GM18507 (cell line): ENCODE data around the gene NDUFAF8.

ENCODE experiments used
- DNase-seq: peaks from one replicate; pipeline ENCODE4 v3.0.0; 2011; ENCODE audit warnings: low read depth; ENCODE audit not compliant: insufficient read length; ENCODE audit errors: extremely low spot score
- FAIRE-seq: peaks from 2 replicates; lab custom pipeline; 2011; peaks lifted over from hg19 to GRCh38; lab: Jason Lieb, UNC

The NDUFAF8 gene

GRCh38 chr17:81238815-81239713 lies at the start of gene NDUFAF8, which contains the start of gene TEPSIN:
Gene NDUFAF8, plus strand, starts transcription at chr17:81239318. Its CDS starts 46 bp downstream, at chr17:81239364.
Gene TEPSIN, minus strand, starts transcription at chr17:81239055. Its CDS starts 22 bp downstream, at chr17:81239033.
- DNase-seq (peak; percentile 100), FAIRE-seq (peak; percentile 99)

GRCh38 chr17:81189670-81190530 lies 49.2 kb upstream of the NDUFAF8 start:
- no peak for FAIRE-seq
- no peak for DNase-seq

- DNase-seq (no peak), FAIRE-seq (no peak)
Measured at GRCh38 chr17:81190591-81190990, 48.5 kb upstream of the NDUFAF8 start.

- DNase-seq (no peak), FAIRE-seq (no peak)
Measured at GRCh38 chr17:81191116-81191515, 48.0 kb upstream of the NDUFAF8 start.

GRCh38 chr17:81191646-81192045 lies 47.5 kb upstream of the NDUFAF8 start:
- DNase-seq (no peak), FAIRE-seq (no peak)

GRCh38 chr17:81192386-81193050 lies 46.6 kb upstream of the NDUFAF8 start:
- FAIRE-seq = no peak

GRCh38 chr17:81193051-81193410 lies 46.1 kb upstream of the NDUFAF8 start:
- DNase-seq (no peak), FAIRE-seq (no peak)

More at GRCh38 chr17:81192386-81193050, 46.6 kb upstream of the NDUFAF8 start:
- DNase-seq = no peak

- no peak for FAIRE-seq
- DNase-seq = no peak
Measured at GRCh38 chr17:81193470-81194224, 45.5 kb upstream of the NDUFAF8 start.

GRCh38 chr17:81194225-81194760 lies 44.8 kb upstream of the NDUFAF8 start:
- DNase-seq (no peak), FAIRE-seq (no peak)

- no peak for FAIRE-seq
- no peak for DNase-seq
Measured at GRCh38 chr17:81194941-81195901, 43.9 kb upstream of the NDUFAF8 start.

- no peak for DNase-seq
- no peak for FAIRE-seq
Measured at GRCh38 chr17:81195941-81196495, 43.1 kb upstream of the NDUFAF8 start.

- FAIRE-seq (no peak), DNase-seq (no peak)
Measured at GRCh38 chr17:81196505-81197408, 42.4 kb upstream of the NDUFAF8 start.

GRCh38 chr17:81197409-81197795 lies 41.7 kb upstream of the NDUFAF8 start:
- FAIRE-seq = no peak
- DNase-seq = no peak

GRCh38 chr17:81197831-81198490 lies 41.2 kb upstream of the NDUFAF8 start:
- DNase-seq (no peak), FAIRE-seq (no peak)

- DNase-seq = no peak
- no peak for FAIRE-seq
Measured at GRCh38 chr17:81198826-81199481, 40.2 kb upstream of the NDUFAF8 start.

GRCh38 chr17:81199482-81199830 lies 39.7 kb upstream of the NDUFAF8 start:
- FAIRE-seq = no peak
- no peak for DNase-seq
